HG02798 (cell line): ENCODE data around the gene OXGR1.
A peak's percentile ranks its signal among the peaks of the same experiment; 100 is the strongest.

Experiments
- ATAC-seq: cut with Tn5 transposase; IDR thresholded peaks from one replicate; pipeline ENCODE4 v1.9.1; 2021; ENCODE audit warnings: mild to moderate bottlenecking; ENCODE audit not compliant: unreplicated experiment, poor library complexity

OXGR1 gene

GRCh38 chr13:96967248-96967745 is 27.0 kb downstream of the OXGR1 start:
- ATAC-seq = no peak

GRCh38 chr13:96966415-96967102 is 27.7 kb downstream of the OXGR1 start:
- no peak for ATAC-seq

GRCh38 chr13:96963786-96964475 is 30.3 kb downstream of the OXGR1 start:
- no peak for ATAC-seq

GRCh38 chr13:96960379-96960778 is 33.9 kb downstream of the OXGR1 start:
- ATAC-seq = no peak

- peak; percentile 45 for ATAC-seq
Observed at GRCh38 chr13:96958286-96958891, 35.9 kb downstream of the OXGR1 start.

GRCh38 chr13:96952595-96952994 is 41.7 kb downstream of the OXGR1 start:
- ATAC-seq = no peak

GRCh38 chr13:96948127-96948526 is 46.1 kb downstream of the OXGR1 start:
- ATAC-seq = no peak

GRCh38 chr13:96947343-96947910 is 46.8 kb downstream of the OXGR1 start:
- no peak for ATAC-seq

GRCh38 chr13:96946709-96947311 is 47.5 kb downstream of the OXGR1 start:
- ATAC-seq = no peak

- no peak for ATAC-seq
Observed at GRCh38 chr13:96940961-96941360, 53.3 kb downstream of the OXGR1 start.

- no peak for ATAC-seq
Observed at GRCh38 chr13:96935901-96936300, 58.4 kb downstream of the OXGR1 start.
